Aorta (tissue), 5 donors: Measurements from ENCODE around the gene IGFBP3. TPM values are rescaled to one million over a fixed set of nuclear protein-coding genes. Genes with fewer than 3 reads are reported as not detected.

ENCODE experiments used
- ATAC-seq: fragments of 200-7000 bp; cut with Tn5 transposase; one replicate; pipeline ENCODE4 v1.9.1; 2022; ENCODE audit warnings: moderate library complexity; ENCODE audit not compliant: low FRiP score
- DNase-seq, 2 donors: peaks; one replicate each; pipeline ENCODE4 v3.0.0-alpha.2; 2020
- H3K27ac ChIP-seq, 2 donors: one replicate each; pipeline ENCODE4 v1.5.1; 2013; ENCODE audit warnings: low read length in 2 of 2, mild to moderate bottlenecking in 2 of 2, moderate library complexity in 2 of 2, control low read depth in 1 of 2, inconsistent platforms in 1 of 2, low read depth in 1 of 2
- H3K27me3 ChIP-seq, 2 donors: one replicate each; pipeline ENCODE4 v1.6.1; 2013; ENCODE audit warnings: control low read depth in 1 of 2, low read length in 1 of 2, mild to moderate bottlenecking in 1 of 2, moderate library complexity in 1 of 2; ENCODE audit not compliant: insufficient read depth in 2 of 2, control insufficient read depth in 1 of 2
- H3K36me3 ChIP-seq, 2 donors: one replicate each; pipeline ENCODE4 v1.6.1; 2013; ENCODE audit warnings: control low read depth in 1 of 2, low read length in 1 of 2, mild to moderate bottlenecking in 1 of 2; ENCODE audit not compliant: insufficient read depth in 2 of 2, control insufficient read depth in 1 of 2
- H3K4me1 ChIP-seq, 2 donors: one replicate each; pipeline ENCODE4 v1.6.1; 2013; ENCODE audit warnings: low read length in 2 of 2, control low read depth in 1 of 2, mild to moderate bottlenecking in 1 of 2, moderate library complexity in 1 of 2; ENCODE audit not compliant: insufficient read depth in 2 of 2, control insufficient read depth in 1 of 2
- H3K4me3 ChIP-seq, 2 donors: one replicate each; pipeline ENCODE4 v1.5.1; 2013; ENCODE audit warnings: low read length in 2 of 2, control low read depth in 1 of 2, mild to moderate bottlenecking in 1 of 2
- H3K9me3 ChIP-seq: one replicate; pipeline ENCODE4 v1.6.1; 2013; ENCODE audit warnings: mild to moderate bottlenecking, low read length; ENCODE audit not compliant: control insufficient read depth
- WGBS, 2 donors: extraction: QIAGEN DNeasy Blood & Tissue Kit; methylation state at CpG; one replicate each; pipeline ENCODE4 v1.1.7; 2013; 5-methylcytosine and 5-hydroxymethylcytosine counted together
- intact Hi-C, 2 donors: fragments of 100-400 bp; cut with DNase I; formaldehyde crosslinking; loops; one replicate each; pipeline versions ENCODE4 v1.14.2 to v1.15.0; 2022
- long read RNA-seq, 2 donors: library from polyadenylated mRNA; unstranded; transcript quantifications; one replicate each; pipeline ENCODE4 v2.0.0, GENCODE V29; 2020 to 2021
- polyA plus RNA-seq, 2 donors: library from polyadenylated mRNA; stranded (reverse); fragments of 200-250 nt; gene quantifications; one replicate each; pipeline ENCODE4 v1.2.3, GENCODE V29; 2013
- total RNA-seq, 2 donors: library from RNA; stranded (reverse); fragmentation: NEBNext Ultra II Directional; extraction: Animal tissue kit (Norgen Biotek cat#: 25700); gene quantifications; one replicate each; pipeline ENCODE4 v1.2.1, GENCODE V29; 2021
- donor health status: healthy with polysubstance abuse.
- donor health status: Bipolar disorder and iron deficiency.
- donor health status: DM: no; HTN: no; CAD: no.
- donor health status: DM: no; HTN: no; CAD: no.
- donor health status: DM: yes; HTN: yes; CAD: no.

Gene IGFBP3
- total RNA-seq: 100 to 1,000 TPM; 143 to 200 TPM
- polyA plus RNA-seq: 100 to 1,000 TPM; 173 to 255 TPM
- long read RNA-seq, donor 1, transcript IGFBP3-201 (5 exons, 2,262 nt): major isoform, 54 of 83 reads
- long read RNA-seq, donor 1, transcript IGFBP3-207 (2 exons, 583 nt): minor isoform, 9 of 83 reads
- long read RNA-seq, donor 1, partial matches to known transcripts: 6 of 83 reads
- long read RNA-seq, donor 1, other reads (novel, unspliced or antisense): 14 of 83 reads
- long read RNA-seq, donor 2, transcript IGFBP3-201 (5 exons, 2,262 nt): major isoform, 45 of 57 reads
- long read RNA-seq, donor 2, partial matches to known transcripts: 2 of 57 reads
- long read RNA-seq, donor 2, other reads (novel, unspliced or antisense): 8 of 57 reads

GRCh38 chr7:45920502-45921380 is at the start of gene IGFBP3:
TSS of gene IGFBP3 (minus strand) at chr7:45921272. CDS start at chr7:45921140, 132 bp downstream.
- no peak within 1 kb of the TSS for H3K27ac ChIP-seq
- H3K4me3 ChIP-seq: peak within 1 kb of the TSS; percentile 70 to 75
- H3K27me3 ChIP-seq: no peaks in the 10 kb centered on the region
- H3K9me3 ChIP-seq: no peaks in the 10 kb centered on the region
- peaks cover 0 to 4% of the 10 kb centered on the region in 2 donors for H3K4me1 ChIP-seq
- peak; percentile 57 to 88 for DNase-seq
- peaks cover 0 to 1% of the 10 kb centered on the region in 2 donors for H3K36me3 ChIP-seq
- WGBS, 2 donors: 1% methylated on average over 89 to 111 of the region's 111 CpGs
- ATAC-seq: peak; percentile 83
- intact Hi-C loops: loop anchor here (2.0 to 10.0 kb wide), 6 partner anchors 227 to 1332 kb away; no protein-coding TSS in a partner anchor

GRCh38 chr7:45970454-45970853 is 49.4 kb upstream of the IGFBP3 start:
- Histone ChIP-seq H3K36me3 (no peaks in the 10 kb centered on the region), H3K27ac (peak overlapping the region; percentile 37 to 77), H3K27me3 (no peaks in the 10 kb centered on the region), H3K9me3 (no peaks in the 10 kb centered on the region), H3K4me3 (no peak overlapping the region), H3K4me1 (no peaks in the 10 kb centered on the region)
- no peak for ATAC-seq
- no peak for DNase-seq
- 4 to 7% methylated on average over 2 of the region's 2 CpGs for WGBS, 2 donors
- intact Hi-C loops: loop anchor here in 1 of 2 donors (10.0 kb wide), 1 partner anchor 784 kb away; no protein-coding TSS in a partner anchor

- Histone ChIP-seq H3K4me1 (no peaks in the 10 kb centered on the region), H3K9me3 (no peaks in the 10 kb centered on the region), H3K27ac (peak overlapping the region; percentile 10 to 77), H3K4me3 (no peak overlapping the region), H3K36me3 (no peaks in the 10 kb centered on the region), H3K27me3 (no peaks in the 10 kb centered on the region)
- DNase-seq (no peak), ATAC-seq (no peak)
- intact Hi-C loops: loop anchor here in 1 of 2 donors (10.0 kb wide), 1 partner anchor 785 kb away; no protein-coding TSS in a partner anchor
- 27 to 33% methylated on average over 5 of the region's 5 CpGs for WGBS, 2 donors
Observed at GRCh38 chr7:45969940-45970339, 48.9 kb upstream of the IGFBP3 start.

GRCh38 chr7:45968856-45969541 is 47.9 kb upstream of the IGFBP3 start:
- 95 to 96% methylated on average over 10 of the region's 10 CpGs for WGBS, 2 donors
- DNase-seq (no peak), ATAC-seq (no peak)
- Histone ChIP-seq H3K4me3 (no peak overlapping the region), H3K27me3 (no peaks in the 10 kb centered on the region), H3K9me3 (no peaks in the 10 kb centered on the region), H3K27ac (no peak overlapping the region), H3K4me1 (no peaks in the 10 kb centered on the region), H3K36me3 (no peaks in the 10 kb centered on the region)
- intact Hi-C loops: no loop called here

- intact Hi-C loops: no loop called here
- ATAC-seq: no peak
- WGBS, 2 donors: 90 to 91% methylated on average over 7 of the region's 7 CpGs
Observed at GRCh38 chr7:45968312-45968711, 47.2 kb upstream of the IGFBP3 start.

DNA sequence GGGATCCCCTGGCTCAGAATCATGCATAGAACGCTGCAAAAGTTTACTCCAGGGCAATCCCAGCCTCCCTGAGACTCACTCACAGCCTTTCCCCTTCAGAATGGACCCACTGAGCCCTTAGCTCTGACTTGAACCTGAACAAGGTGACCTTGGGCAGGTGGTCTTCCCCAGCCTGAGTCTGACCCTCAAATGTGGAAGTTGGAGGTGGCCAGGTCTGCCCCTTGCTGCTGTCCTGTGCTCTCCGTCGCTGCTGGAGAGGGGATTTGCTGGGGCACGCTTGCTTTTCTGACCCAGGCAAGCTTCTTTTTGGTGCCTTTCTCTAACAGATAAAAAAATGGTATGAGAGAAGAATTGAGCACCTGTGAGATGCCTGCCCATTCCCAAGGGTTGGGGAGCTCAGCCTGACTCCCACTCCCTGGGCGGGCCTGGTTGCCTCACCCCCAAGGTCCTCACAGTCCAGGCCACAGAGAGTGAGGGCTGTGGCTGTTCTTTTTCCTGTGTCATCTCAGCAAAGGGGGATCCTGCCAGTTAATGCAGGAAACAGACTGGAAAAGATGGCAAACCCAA is 46.6 kb upstream of the IGFBP3 start:
- no peak overlapping the region for H3K4me3 ChIP-seq
- ATAC-seq (no peak), DNase-seq (no peak)
- no peak overlapping the region for H3K27ac ChIP-seq
- no peaks in the 10 kb centered on the region for H3K9me3 ChIP-seq
- intact Hi-C loops: no loop called here
- H3K27me3 ChIP-seq: no peaks in the 10 kb centered on the region
- H3K4me1 ChIP-seq: no peaks in the 10 kb centered on the region
- H3K36me3 ChIP-seq: no peaks in the 10 kb centered on the region
- WGBS, 2 donors: 96 to 97% methylated on average over 5 of the region's 5 CpGs

More at GRCh38 chr7:45968312-45968711, 47.2 kb upstream of the IGFBP3 start:
- peak in 1 of 2 donors; percentile 64 for DNase-seq
- no peak overlapping the region for H3K4me3 ChIP-seq
- H3K4me1 ChIP-seq: no peaks in the 10 kb centered on the region
- no peaks in the 10 kb centered on the region for H3K27me3 ChIP-seq
- no peaks in the 10 kb centered on the region for H3K9me3 ChIP-seq
- H3K27ac ChIP-seq: no peak overlapping the region
- no peaks in the 10 kb centered on the region for H3K36me3 ChIP-seq

GRCh38 chr7:45962861-45963260 is 41.8 kb upstream of the IGFBP3 start:
- Histone ChIP-seq H3K4me3 (no peak overlapping the region), H3K27ac (no peak overlapping the region), H3K36me3 (no peaks in the 10 kb centered on the region), H3K27me3 (no peaks in the 10 kb centered on the region), H3K4me1 (no peaks in the 10 kb centered on the region), H3K9me3 (no peaks in the 10 kb centered on the region)
- DNase-seq (no peak), ATAC-seq (no peak)
- intact Hi-C loops: no loop called here
- 95 to 97% methylated on average over 6 of the region's 6 CpGs for WGBS, 2 donors

- H3K27ac ChIP-seq: no peak overlapping the region
- peaks cover 3% of the 10 kb centered on the region for H3K9me3 ChIP-seq
- H3K4me3 ChIP-seq: no peak overlapping the region
- intact Hi-C loops: no loop called here
- H3K4me1 ChIP-seq: no peaks in the 10 kb centered on the region
- 73 to 79% methylated on average over 3 of the region's 3 CpGs for WGBS, 2 donors
- no peaks in the 10 kb centered on the region for H3K36me3 ChIP-seq
- no peaks in the 10 kb centered on the region for H3K27me3 ChIP-seq
- no peak for DNase-seq
- no peak for ATAC-seq
Observed at GRCh38 chr7:45957721-45958120, 36.6 kb upstream of the IGFBP3 start.
